HG02884 (cell line): Measurements from ENCODE around the gene MB21D2.

Experiments
- ATAC-seq: cut with Tn5 transposase; IDR thresholded peaks from one replicate; pipeline ENCODE4 v1.9.1; 2021; ENCODE audit warnings: mild to moderate bottlenecking, moderate library complexity; ENCODE audit not compliant: unreplicated experiment

MB21D2 gene

GRCh38 chr3:192892981-192893700, 24.5 kb downstream of the MB21D2 start:
- ATAC-seq: peak; percentile 94

- ATAC-seq: no peak
Measured at GRCh38 chr3:192890347-192891335, 27.0 kb downstream of the MB21D2 start.

- ATAC-seq: no peak
Measured at GRCh38 chr3:192889679-192890078, 28.0 kb downstream of the MB21D2 start.

- ATAC-seq: no peak
Measured at GRCh38 chr3:192888190-192888589, 29.5 kb downstream of the MB21D2 start.

- ATAC-seq: no peak
Measured at GRCh38 chr3:192887701-192888100, 30.0 kb downstream of the MB21D2 start.

- ATAC-seq: no peak
Measured at GRCh38 chr3:192887047-192887446, 30.6 kb downstream of the MB21D2 start.

- no peak for ATAC-seq
Measured at GRCh38 chr3:192884777-192885773, 32.6 kb downstream of the MB21D2 start.

- ATAC-seq: no peak
Measured at GRCh38 chr3:192883512-192883911, 34.1 kb downstream of the MB21D2 start.

GRCh38 chr3:192881159-192881786, 36.4 kb downstream of the MB21D2 start:
- no peak for ATAC-seq

- no peak for ATAC-seq
Measured at GRCh38 chr3:192880313-192880712, 37.3 kb downstream of the MB21D2 start.

- ATAC-seq: no peak
Measured at GRCh38 chr3:192879346-192880031, 38.2 kb downstream of the MB21D2 start.

GRCh38 chr3:192875971-192876565, 41.6 kb downstream of the MB21D2 start:
- no peak for ATAC-seq

- no peak for ATAC-seq
Measured at GRCh38 chr3:192870822-192871221, 46.8 kb downstream of the MB21D2 start.

GRCh38 chr3:192869131-192870031, 48.3 kb downstream of the MB21D2 start:
- no peak for ATAC-seq

- ATAC-seq: no peak
Measured at GRCh38 chr3:192867645-192868044, 50.0 kb downstream of the MB21D2 start.

- no peak for ATAC-seq
Measured at GRCh38 chr3:192866804-192867203, 50.9 kb downstream of the MB21D2 start.

- ATAC-seq: peak; percentile 75
Measured at GRCh38 chr3:192864941-192865340, 52.7 kb downstream of the MB21D2 start.

GRCh38 chr3:192863091-192863420, 54.6 kb downstream of the MB21D2 start:
- ATAC-seq: no peak
